GM23338 (cell line): ENCODE results near the gene KLF2.
A peak's percentile ranks its signal among the peaks of the same experiment; 100 is the strongest.

ENCODE experiments used
- CREB1 ChIP-seq: fragments of 250-450 bp; sonication (Bioruptor Pico); IDR thresholded peaks from 2 replicates; pipeline ENCODE4 v1.5.0; 2020; ENCODE audit warnings: low read depth, mild to moderate bottlenecking, moderate library complexity
- CTCF ChIP-seq, 2 experiments: fragments of 200-600 bp in 1 of 2; sonication (generic) in 1 of 2; conservative IDR thresholded peaks; 2 replicates each; pipeline versions ENCODE4 v1.5.1 to v1.6.1; 2016 to 2017; ENCODE audit warnings: antibody characterized with exemption in 2 of 2, low read depth in 2 of 2, mild to moderate bottlenecking in 2 of 2, moderate library complexity in 1 of 2
- ETS1 ChIP-seq: IDR thresholded peaks from 2 replicates; pipeline ENCODE4 v1.6.1; 2016; ENCODE audit warnings: antibody characterized with exemption
- EZH2 ChIP-seq: fragments of 200-600 bp; sonication (generic); IDR thresholded peaks from one replicate; pipeline ENCODE4 v1.8.0; 2017; ENCODE audit warnings: antibody characterized with exemption, mild to moderate bottlenecking, low read depth; ENCODE audit not compliant: unreplicated experiment
- EZH2phosphoT487 ChIP-seq: fragments of 200-600 bp; sonication (generic); IDR thresholded peaks from one replicate; pipeline ENCODE4 v1.8.1; 2018; ENCODE audit warnings: antibody characterized with exemption; ENCODE audit not compliant: unreplicated experiment
- NANOG ChIP-seq: IDR thresholded peaks from 2 replicates; pipeline ENCODE4 v1.6.1; 2016; ENCODE audit warnings: antibody characterized with exemption, borderline replicate concordance
- POLR2AphosphoS5 ChIP-seq: IDR thresholded peaks from 2 replicates; pipeline ENCODE4 v1.6.1; 2016; ENCODE audit warnings: antibody characterized with exemption, low read depth
- STAT1 ChIP-seq: IDR thresholded peaks from one replicate; pipeline ENCODE4 v1.6.1; 2016; ENCODE audit warnings: antibody characterized with exemption; ENCODE audit not compliant: unreplicated experiment
- ZNF331 ChIP-seq: fragments of 250-450 bp; sonication (Bioruptor Pico); IDR thresholded peaks from 2 replicates; pipeline ENCODE4 v1.5.0; 2020; ENCODE audit warnings: low read depth, mild to moderate bottlenecking, moderate library complexity
- TF ChIP-seq, protein P1 (sequence below): IDR thresholded peaks from one replicate; pipeline ENCODE4 v1.6.1; 2018; ENCODE audit warnings: antibody characterized with exemption; ENCODE audit not compliant: unreplicated experiment
- TF ChIP-seq, protein P2 (sequence below): fragments of 250-450 bp; sonication (Bioruptor Pico); IDR thresholded peaks from 2 replicates; pipeline ENCODE4 v1.5.0; 2020; ENCODE audit warnings: mild to moderate bottlenecking, moderate library complexity

DNA sequence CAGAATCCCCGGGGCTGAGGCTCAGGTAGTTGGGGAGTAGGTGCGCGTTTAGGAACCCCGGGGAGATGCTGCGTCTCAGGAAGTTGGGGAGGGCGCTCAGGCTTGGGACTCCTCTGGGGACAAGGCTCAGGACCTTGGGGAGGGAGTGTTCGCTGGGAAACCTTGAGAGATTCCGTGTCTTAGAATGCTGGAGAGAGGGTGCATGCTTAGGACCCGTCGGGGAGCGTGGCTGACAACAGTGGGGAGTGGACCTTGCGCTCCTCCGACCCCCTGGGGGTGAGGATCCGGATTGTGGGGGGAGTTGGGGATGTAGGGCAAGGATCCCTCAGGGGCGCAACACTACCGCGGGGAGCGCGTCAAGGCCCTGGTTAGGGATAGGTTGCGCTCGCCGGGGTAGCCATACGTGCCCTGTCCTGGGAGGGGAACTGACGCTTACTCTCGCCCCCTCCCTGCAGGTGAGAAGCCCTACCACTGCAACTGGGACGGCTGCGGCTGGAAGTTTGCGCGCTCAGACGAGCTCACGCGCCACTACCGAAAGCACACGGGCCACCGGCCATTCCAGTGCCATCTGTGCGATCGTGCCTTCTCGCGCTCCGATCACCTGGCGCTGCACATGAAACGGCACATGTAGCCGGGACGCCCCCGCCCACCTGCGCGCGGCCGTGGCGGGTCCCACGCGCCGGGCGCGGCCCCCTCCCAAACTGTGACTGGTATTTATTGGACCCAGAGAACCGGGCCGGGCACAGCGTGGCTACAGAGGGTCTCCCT, 2.0 kb downstream of the KLF2 start:
- no peak for TF ChIP-seq CTCF (conservative IDR thresholded peaks at IDR 0.05; ENCODE audit: low read depth in 2 of 2)
- TF ChIP-seq, protein P1, sequence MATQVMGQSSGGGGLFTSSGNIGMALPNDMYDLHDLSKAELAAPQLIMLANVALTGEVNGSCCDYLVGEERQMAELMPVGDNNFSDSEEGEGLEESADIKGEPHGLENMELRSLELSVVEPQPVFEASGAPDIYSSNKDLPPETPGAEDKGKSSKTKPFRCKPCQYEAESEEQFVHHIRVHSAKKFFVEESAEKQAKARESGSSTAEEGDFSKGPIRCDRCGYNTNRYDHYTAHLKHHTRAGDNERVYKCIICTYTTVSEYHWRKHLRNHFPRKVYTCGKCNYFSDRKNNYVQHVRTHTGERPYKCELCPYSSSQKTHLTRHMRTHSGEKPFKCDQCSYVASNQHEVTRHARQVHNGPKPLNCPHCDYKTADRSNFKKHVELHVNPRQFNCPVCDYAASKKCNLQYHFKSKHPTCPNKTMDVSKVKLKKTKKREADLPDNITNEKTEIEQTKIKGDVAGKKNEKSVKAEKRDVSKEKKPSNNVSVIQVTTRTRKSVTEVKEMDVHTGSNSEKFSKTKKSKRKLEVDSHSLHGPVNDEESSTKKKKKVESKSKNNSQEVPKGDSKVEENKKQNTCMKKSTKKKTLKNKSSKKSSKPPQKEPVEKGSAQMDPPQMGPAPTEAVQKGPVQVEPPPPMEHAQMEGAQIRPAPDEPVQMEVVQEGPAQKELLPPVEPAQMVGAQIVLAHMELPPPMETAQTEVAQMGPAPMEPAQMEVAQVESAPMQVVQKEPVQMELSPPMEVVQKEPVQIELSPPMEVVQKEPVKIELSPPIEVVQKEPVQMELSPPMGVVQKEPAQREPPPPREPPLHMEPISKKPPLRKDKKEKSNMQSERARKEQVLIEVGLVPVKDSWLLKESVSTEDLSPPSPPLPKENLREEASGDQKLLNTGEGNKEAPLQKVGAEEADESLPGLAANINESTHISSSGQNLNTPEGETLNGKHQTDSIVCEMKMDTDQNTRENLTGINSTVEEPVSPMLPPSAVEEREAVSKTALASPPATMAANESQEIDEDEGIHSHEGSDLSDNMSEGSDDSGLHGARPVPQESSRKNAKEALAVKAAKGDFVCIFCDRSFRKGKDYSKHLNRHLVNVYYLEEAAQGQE: no peak
- no peak for TF ChIP-seq POLR2AphosphoS5
- peak; percentile 38 for TF ChIP-seq EZH2
- TF ChIP-seq EZH2phosphoT487: no peak
- TF ChIP-seq NANOG: no peak
- TF ChIP-seq CREB1 (CRISPR knock-in tag): no peak
- TF ChIP-seq ZNF331: no peak
- TF ChIP-seq ETS1: no peak
- TF ChIP-seq, protein P2, sequence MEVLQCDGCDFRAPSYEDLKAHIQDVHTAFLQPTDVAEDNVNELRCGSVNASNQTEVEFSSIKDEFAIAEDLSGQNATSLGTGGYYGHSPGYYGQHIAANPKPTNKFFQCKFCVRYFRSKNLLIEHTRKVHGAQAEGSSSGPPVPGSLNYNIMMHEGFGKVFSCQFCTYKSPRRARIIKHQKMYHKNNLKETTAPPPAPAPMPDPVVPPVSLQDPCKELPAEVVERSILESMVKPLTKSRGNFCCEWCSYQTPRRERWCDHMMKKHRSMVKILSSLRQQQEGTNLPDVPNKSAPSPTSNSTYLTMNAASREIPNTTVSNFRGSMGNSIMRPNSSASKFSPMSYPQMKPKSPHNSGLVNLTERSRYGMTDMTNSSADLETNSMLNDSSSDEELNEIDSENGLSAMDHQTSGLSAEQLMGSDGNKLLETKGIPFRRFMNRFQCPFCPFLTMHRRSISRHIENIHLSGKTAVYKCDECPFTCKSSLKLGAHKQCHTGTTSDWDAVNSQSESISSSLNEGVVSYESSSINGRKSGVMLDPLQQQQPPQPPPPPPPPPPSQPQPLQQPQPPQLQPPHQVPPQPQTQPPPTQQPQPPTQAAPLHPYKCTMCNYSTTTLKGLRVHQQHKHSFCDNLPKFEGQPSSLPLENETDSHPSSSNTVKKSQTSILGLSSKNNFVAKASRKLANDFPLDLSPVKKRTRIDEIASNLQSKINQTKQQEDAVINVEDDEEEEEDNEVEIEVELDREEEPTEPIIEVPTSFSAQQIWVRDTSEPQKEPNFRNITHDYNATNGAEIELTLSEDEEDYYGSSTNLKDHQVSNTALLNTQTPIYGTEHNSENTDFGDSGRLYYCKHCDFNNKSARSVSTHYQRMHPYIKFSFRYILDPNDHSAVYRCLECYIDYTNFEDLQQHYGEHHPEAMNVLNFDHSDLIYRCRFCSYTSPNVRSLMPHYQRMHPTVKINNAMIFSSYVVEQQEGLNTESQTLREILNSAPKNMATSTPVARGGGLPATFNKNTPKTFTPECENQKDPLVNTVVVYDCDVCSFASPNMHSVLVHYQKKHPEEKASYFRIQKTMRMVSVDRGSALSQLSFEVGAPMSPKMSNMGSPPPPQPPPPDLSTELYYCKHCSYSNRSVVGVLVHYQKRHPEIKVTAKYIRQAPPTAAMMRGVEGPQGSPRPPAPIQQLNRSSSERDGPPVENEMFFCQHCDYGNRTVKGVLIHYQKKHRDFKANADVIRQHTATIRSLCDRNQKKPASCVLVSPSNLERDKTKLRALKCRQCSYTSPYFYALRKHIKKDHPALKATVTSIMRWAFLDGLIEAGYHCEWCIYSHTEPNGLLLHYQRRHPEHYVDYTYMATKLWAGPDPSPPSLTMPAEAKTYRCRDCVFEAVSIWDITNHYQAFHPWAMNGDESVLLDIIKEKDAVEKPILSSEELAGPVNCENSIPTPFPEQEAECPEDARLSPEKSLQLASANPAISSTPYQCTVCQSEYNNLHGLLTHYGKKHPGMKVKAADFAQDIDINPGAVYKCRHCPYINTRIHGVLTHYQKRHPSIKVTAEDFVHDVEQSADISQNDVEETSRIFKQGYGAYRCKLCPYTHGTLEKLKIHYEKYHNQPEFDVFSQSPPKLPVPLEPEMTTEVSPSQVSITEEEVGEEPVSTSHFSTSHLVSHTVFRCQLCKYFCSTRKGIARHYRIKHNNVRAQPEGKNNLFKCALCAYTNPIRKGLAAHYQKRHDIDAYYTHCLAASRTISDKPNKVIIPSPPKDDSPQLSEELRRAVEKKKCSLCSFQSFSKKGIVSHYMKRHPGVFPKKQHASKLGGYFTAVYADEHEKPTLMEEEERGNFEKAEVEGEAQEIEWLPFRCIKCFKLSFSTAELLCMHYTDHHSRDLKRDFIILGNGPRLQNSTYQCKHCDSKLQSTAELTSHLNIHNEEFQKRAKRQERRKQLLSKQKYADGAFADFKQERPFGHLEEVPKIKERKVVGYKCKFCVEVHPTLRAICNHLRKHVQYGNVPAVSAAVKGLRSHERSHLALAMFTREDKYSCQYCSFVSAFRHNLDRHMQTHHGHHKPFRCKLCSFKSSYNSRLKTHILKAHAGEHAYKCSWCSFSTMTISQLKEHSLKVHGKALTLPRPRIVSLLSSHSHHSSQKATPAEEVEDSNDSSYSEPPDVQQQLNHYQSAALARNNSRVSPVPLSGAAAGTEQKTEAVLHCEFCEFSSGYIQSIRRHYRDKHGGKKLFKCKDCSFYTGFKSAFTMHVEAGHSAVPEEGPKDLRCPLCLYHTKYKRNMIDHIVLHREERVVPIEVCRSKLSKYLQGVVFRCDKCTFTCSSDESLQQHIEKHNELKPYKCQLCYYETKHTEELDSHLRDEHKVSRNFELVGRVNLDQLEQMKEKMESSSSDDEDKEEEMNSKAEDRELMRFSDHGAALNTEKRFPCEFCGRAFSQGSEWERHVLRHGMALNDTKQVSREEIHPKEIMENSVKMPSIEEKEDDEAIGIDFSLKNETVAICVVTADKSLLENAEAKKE: no peak
- TF ChIP-seq STAT1: no peak
